Measurements from ENCODE around the gene TUG1.

TUG1 gene

GRCh38 chr22:31001124-31001770 is 32.2 kb downstream of the TUG1 start:
- no peak for DNase-seq (ENCODE audit: low spot score)

- DNase-seq (ENCODE audit: low spot score): no peak
Measured at GRCh38 chr22:31005535-31005934, 36.5 kb downstream of the TUG1 start.

- no peak for DNase-seq (ENCODE audit: low spot score)
Measured at GRCh38 chr22:31019191-31019930, 50.3 kb downstream of the TUG1 start.

GRCh38 chr22:31020334-31020733 is 51.3 kb downstream of the TUG1 start:
- no peak for DNase-seq (ENCODE audit: low spot score)

GRCh38 chr22:31022516-31022915 is 53.5 kb downstream of the TUG1 start:
- DNase-seq (ENCODE audit: low spot score): no peak

Measured in cerebellar cortex (tissue), 1 donor.